ENCODE results near the gene KIAA1549. TPM values are rescaled to one million over a fixed set of nuclear protein-coding genes. Genes with fewer than 3 reads are reported as not detected.

Gene KIAA1549
- total and polyA plus RNA-seq, 9 of the 15 experiments (the other 6 are each of a cell fraction or from before 2014, with no cell fraction given), result 0.01 to 0.29 (median 0.07) TPM

DNA sequence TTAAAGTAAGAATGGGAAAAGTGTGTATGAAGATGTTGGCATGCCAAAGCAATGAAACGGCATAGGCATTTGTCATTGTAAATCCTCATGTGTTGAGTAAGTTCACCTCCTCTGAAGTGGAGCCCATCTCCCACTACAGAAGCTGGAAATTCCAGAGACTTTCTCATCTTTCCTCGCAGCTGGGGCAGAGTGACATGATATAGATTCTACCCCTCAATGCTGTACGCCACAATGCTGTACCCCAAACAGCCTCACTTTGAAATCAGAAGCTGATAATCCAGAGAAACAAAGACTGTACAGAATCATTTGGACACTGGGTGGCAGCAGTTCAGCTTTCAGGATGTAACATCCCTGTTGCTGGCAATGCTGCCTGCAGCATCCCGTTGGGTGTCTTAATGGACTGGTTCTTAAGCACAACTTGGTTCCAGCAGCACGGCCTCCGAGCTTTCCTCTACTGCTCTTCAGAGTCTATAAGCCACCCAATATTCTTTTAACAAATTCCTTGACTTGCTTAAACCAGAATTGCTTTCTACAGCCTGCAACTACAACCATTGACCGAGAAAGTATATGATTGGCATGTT, 35.8 kb upstream of the KIAA1549 start (continued):
- TF ChIP-seq, protein P1, sequence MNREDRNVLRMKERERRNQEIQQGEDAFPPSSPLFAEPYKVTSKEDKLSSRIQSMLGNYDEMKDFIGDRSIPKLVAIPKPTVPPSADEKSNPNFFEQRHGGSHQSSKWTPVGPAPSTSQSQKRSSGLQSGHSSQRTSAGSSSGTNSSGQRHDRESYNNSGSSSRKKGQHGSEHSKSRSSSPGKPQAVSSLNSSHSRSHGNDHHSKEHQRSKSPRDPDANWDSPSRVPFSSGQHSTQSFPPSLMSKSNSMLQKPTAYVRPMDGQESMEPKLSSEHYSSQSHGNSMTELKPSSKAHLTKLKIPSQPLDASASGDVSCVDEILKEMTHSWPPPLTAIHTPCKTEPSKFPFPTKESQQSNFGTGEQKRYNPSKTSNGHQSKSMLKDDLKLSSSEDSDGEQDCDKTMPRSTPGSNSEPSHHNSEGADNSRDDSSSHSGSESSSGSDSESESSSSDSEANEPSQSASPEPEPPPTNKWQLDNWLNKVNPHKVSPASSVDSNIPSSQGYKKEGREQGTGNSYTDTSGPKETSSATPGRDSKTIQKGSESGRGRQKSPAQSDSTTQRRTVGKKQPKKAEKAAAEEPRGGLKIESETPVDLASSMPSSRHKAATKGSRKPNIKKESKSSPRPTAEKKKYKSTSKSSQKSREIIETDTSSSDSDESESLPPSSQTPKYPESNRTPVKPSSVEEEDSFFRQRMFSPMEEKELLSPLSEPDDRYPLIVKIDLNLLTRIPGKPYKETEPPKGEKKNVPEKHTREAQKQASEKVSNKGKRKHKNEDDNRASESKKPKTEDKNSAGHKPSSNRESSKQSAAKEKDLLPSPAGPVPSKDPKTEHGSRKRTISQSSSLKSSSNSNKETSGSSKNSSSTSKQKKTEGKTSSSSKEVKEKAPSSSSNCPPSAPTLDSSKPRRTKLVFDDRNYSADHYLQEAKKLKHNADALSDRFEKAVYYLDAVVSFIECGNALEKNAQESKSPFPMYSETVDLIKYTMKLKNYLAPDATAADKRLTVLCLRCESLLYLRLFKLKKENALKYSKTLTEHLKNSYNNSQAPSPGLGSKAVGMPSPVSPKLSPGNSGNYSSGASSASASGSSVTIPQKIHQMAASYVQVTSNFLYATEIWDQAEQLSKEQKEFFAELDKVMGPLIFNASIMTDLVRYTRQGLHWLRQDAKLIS (CRISPR knock-in tag; IDR thresholded peaks at IDR 0.05), result no peak
- 0 out of 2 replicates have a peak, but pooled peaks have one; percentile 26 for TF ChIP-seq XRCC5 (IDR thresholded peaks at IDR 0.05; ENCODE audit: low read depth, low read length)
- no peak for TF ChIP-seq PRMT5 (CRISPR knock-in tag; IDR thresholded peaks at IDR 0.05)
- TF ChIP-seq, protein P2, sequence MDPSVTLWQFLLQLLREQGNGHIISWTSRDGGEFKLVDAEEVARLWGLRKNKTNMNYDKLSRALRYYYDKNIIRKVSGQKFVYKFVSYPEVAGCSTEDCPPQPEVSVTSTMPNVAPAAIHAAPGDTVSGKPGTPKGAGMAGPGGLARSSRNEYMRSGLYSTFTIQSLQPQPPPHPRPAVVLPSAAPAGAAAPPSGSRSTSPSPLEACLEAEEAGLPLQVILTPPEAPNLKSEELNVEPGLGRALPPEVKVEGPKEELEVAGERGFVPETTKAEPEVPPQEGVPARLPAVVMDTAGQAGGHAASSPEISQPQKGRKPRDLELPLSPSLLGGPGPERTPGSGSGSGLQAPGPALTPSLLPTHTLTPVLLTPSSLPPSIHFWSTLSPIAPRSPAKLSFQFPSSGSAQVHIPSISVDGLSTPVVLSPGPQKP (CRISPR knock-in tag; IDR thresholded peaks at IDR 0.05), result no peak
- no peak for TF ChIP-seq ASH1L (IDR thresholded peaks at IDR 0.05; ENCODE audit: borderline replicate concordance, low read depth, partially characterized antibody)
- TF ChIP-seq, protein P3, sequence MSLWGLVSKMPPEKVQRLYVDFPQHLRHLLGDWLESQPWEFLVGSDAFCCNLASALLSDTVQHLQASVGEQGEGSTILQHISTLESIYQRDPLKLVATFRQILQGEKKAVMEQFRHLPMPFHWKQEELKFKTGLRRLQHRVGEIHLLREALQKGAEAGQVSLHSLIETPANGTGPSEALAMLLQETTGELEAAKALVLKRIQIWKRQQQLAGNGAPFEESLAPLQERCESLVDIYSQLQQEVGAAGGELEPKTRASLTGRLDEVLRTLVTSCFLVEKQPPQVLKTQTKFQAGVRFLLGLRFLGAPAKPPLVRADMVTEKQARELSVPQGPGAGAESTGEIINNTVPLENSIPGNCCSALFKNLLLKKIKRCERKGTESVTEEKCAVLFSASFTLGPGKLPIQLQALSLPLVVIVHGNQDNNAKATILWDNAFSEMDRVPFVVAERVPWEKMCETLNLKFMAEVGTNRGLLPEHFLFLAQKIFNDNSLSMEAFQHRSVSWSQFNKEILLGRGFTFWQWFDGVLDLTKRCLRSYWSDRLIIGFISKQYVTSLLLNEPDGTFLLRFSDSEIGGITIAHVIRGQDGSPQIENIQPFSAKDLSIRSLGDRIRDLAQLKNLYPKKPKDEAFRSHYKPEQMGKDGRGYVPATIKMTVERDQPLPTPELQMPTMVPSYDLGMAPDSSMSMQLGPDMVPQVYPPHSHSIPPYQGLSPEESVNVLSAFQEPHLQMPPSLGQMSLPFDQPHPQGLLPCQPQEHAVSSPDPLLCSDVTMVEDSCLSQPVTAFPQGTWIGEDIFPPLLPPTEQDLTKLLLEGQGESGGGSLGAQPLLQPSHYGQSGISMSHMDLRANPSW (CRISPR knock-in tag; IDR thresholded peaks at IDR 0.05), result no peak
- TF ChIP-seq NFYB (IDR thresholded peaks at IDR 0.05; ENCODE audit: extremely low read depth, insufficient read length), result no peak
- TF ChIP-seq COPS2 (conservative IDR thresholded peaks at IDR 0.05), result no peak
- TF ChIP-seq, protein P4, sequence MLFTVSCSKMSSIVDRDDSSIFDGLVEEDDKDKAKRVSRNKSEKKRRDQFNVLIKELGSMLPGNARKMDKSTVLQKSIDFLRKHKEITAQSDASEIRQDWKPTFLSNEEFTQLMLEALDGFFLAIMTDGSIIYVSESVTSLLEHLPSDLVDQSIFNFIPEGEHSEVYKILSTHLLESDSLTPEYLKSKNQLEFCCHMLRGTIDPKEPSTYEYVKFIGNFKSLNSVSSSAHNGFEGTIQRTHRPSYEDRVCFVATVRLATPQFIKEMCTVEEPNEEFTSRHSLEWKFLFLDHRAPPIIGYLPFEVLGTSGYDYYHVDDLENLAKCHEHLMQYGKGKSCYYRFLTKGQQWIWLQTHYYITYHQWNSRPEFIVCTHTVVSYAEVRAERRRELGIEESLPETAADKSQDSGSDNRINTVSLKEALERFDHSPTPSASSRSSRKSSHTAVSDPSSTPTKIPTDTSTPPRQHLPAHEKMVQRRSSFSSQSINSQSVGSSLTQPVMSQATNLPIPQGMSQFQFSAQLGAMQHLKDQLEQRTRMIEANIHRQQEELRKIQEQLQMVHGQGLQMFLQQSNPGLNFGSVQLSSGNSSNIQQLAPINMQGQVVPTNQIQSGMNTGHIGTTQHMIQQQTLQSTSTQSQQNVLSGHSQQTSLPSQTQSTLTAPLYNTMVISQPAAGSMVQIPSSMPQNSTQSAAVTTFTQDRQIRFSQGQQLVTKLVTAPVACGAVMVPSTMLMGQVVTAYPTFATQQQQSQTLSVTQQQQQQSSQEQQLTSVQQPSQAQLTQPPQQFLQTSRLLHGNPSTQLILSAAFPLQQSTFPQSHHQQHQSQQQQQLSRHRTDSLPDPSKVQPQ (CRISPR knock-in tag; IDR thresholded peaks at IDR 0.05; ENCODE audit: borderline replicate concordance), result no peak
- TF ChIP-seq ZNF707 (CRISPR knock-in tag; conservative IDR thresholded peaks at IDR 0.05), result no peak
- no peak for TF ChIP-seq XRCC4 (IDR thresholded peaks at IDR 0.05; ENCODE audit: extremely low read depth, insufficient read depth, insufficient read length)
- TF ChIP-seq ZBED1 (IDR thresholded peaks at IDR 0.05), result no peak
- no peak for TF ChIP-seq MCM2 (IDR thresholded peaks at IDR 0.05; ENCODE audit: low read depth)
- TF ChIP-seq, protein P5, sequence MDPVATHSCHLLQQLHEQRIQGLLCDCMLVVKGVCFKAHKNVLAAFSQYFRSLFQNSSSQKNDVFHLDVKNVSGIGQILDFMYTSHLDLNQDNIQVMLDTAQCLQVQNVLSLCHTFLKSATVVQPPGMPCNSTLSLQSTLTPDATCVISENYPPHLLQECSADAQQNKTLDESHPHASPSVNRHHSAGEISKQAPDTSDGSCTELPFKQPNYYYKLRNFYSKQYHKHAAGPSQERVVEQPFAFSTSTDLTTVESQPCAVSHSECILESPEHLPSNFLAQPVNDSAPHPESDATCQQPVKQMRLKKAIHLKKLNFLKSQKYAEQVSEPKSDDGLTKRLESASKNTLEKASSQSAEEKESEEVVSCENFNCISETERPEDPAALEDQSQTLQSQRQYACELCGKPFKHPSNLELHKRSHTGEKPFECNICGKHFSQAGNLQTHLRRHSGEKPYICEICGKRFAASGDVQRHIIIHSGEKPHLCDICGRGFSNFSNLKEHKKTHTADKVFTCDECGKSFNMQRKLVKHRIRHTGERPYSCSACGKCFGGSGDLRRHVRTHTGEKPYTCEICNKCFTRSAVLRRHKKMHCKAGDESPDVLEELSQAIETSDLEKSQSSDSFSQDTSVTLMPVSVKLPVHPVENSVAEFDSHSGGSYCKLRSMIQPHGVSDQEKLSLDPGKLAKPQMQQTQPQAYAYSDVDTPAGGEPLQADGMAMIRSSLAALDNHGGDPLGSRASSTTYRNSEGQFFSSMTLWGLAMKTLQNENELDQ (CRISPR knock-in tag; IDR thresholded peaks at IDR 0.05; ENCODE audit: borderline replicate concordance), result no peak
